Measurements from ENCODE around the gene OXA1L. TPM values are rescaled to one million over a fixed set of nuclear protein-coding genes. Genes with fewer than 3 reads are reported as not detected.
"Not testable (repeated sequence)": the region's sequence is repeated elsewhere in the genome, so short reads cannot be mapped to it uniquely, and the experiment has no call there.

OXA1L gene
- total and polyA plus RNA-seq, 12 donors: 138 to 219 (median 187) TPM

- Histone ChIP-seq H3K4me1 (no peaks in the 10 kb centered on the region), H3K27ac (no peak overlapping the region), H3K4me3 (no peak overlapping the region), H3K27me3 (peaks cover 0 to 8% (median 0%) of the 10 kb centered on the region in 7 donors), H3K9me3 (peaks cover 0 to 13% (median 0%) of the 10 kb centered on the region in 11 donors), H3K36me3 (no peaks in the 10 kb centered on the region)
- WGBS, 2 donors: 39 to 50% methylated on average over 1 of the region's 1 CpG
- no peak for ATAC-seq
- intact Hi-C loops (cut with DNase I): no loop called here
- no peak for TF ChIP-seq CTCF (IDR thresholded peaks at IDR 0.05)
- DNase-seq: no peak
These were observed 40.5 kb upstream of the OXA1L start for GRCh38 chr14:22726012-22726411.

- intact Hi-C loops (cut with DNase I); H3K27me3 ChIP-seq; H3K36me3 ChIP-seq; ATAC-seq; H3K4me3 ChIP-seq; H3K4me1 ChIP-seq; DNase-seq; H3K27ac ChIP-seq; H3K9me3 ChIP-seq: not testable (repeated sequence)
- 80 to 86% methylated on average over 5 of the region's 5 CpGs for WGBS, 2 donors
These were observed 34.4 kb upstream of the OXA1L start for GRCh38 chr14:22732062-22732461.

- DNase-seq: no peak
- ATAC-seq: no peak
- 59 to 65% methylated on average over 2 of the region's 2 CpGs for WGBS, 2 donors
- Histone ChIP-seq H3K9me3 (no peaks in the 10 kb centered on the region), H3K27ac (no peak overlapping the region), H3K4me3 (no peak overlapping the region), H3K4me1 (no peaks in the 10 kb centered on the region), H3K36me3 (no peaks in the 10 kb centered on the region), H3K27me3 (no peaks in the 10 kb centered on the region)
- TF ChIP-seq CTCF (IDR thresholded peaks at IDR 0.05): no peak
- intact Hi-C loops (cut with DNase I): no loop called here
These were observed 32.7 kb upstream of the OXA1L start for GRCh38 chr14:22733829-22734228.

GRCh38 chr14:22735096-22735495 lies 31.4 kb upstream of the OXA1L start:
- no peak for TF ChIP-seq CTCF (IDR thresholded peaks at IDR 0.05)
- no peaks in the 10 kb centered on the region for H3K27me3 ChIP-seq
- H3K36me3 ChIP-seq: no peaks in the 10 kb centered on the region
- intact Hi-C loops (cut with DNase I): no loop called here
- H3K4me1 ChIP-seq: peaks cover 0 to 4% (median 0%) of the 10 kb centered on the region in 9 donors
- H3K9me3 ChIP-seq: no peaks in the 10 kb centered on the region
- H3K27ac ChIP-seq: no peak overlapping the region
- no peak overlapping the region for H3K4me3 ChIP-seq
- 65 to 75% methylated on average over 2 of the region's 2 CpGs for WGBS, 2 donors
- no peak for ATAC-seq
- DNase-seq: no peak

GRCh38 chr14:22736384-22736783 lies 30.1 kb upstream of the OXA1L start:
- 92 to 95% methylated on average over 11 to 12 of the region's 14 CpGs for WGBS, 2 donors
- H3K27ac ChIP-seq; H3K36me3 ChIP-seq; DNase-seq; H3K9me3 ChIP-seq; H3K27me3 ChIP-seq; H3K4me1 ChIP-seq; intact Hi-C loops (cut with DNase I); ATAC-seq; H3K4me3 ChIP-seq: not testable (repeated sequence)

Data from heart right ventricle (tissue), 16 donors.